Raji (cell line): ENCODE data around the gene OPCML.

Source experiments
- POLR2A ChIP-seq: IDR thresholded peaks from 2 replicates; pipeline ENCODE4 v1.6.1; 2011; ENCODE audit warnings: low read depth, low read length, control low read depth; ENCODE audit not compliant: insufficient read depth

Gene OPCML

GRCh38 chr11:133337193-133337592 is 195.1 kb downstream of the OPCML start:
- no peak for TF ChIP-seq POLR2A

- TF ChIP-seq POLR2A: no peak
These were observed 201.3 kb downstream of the OPCML start for GRCh38 chr11:133331031-133331430.

- no peak for TF ChIP-seq POLR2A
These were observed 205.5 kb downstream of the OPCML start for GRCh38 chr11:133326849-133327248.

GRCh38 chr11:133326332-133326731 is 206.0 kb downstream of the OPCML start:
- no peak for TF ChIP-seq POLR2A

GRCh38 chr11:133325711-133326110 is 206.6 kb downstream of the OPCML start:
- no peak for TF ChIP-seq POLR2A

GRCh38 chr11:133323354-133323753 is 208.9 kb downstream of the OPCML start:
- no peak for TF ChIP-seq POLR2A

- TF ChIP-seq POLR2A: no peak
These were observed 214.1 kb downstream of the OPCML start for GRCh38 chr11:133318221-133318620.

- TF ChIP-seq POLR2A: no peak
These were observed 221.1 kb downstream of the OPCML start for GRCh38 chr11:133311230-133311629.

GRCh38 chr11:133306019-133306418 is 226.3 kb downstream of the OPCML start:
- no peak for TF ChIP-seq POLR2A

- TF ChIP-seq POLR2A: no peak
These were observed 226.9 kb downstream of the OPCML start for GRCh38 chr11:133305208-133305956.

GRCh38 chr11:133303262-133303661 is 229.0 kb downstream of the OPCML start:
- TF ChIP-seq POLR2A: no peak

GRCh38 chr11:133302056-133302455 is 230.2 kb downstream of the OPCML start:
- TF ChIP-seq POLR2A: no peak

GRCh38 chr11:133300666-133301065 is 231.6 kb downstream of the OPCML start:
- TF ChIP-seq POLR2A: no peak

GRCh38 chr11:133291780-133292179 is 240.5 kb downstream of the OPCML start:
- no peak for TF ChIP-seq POLR2A

GRCh38 chr11:133285359-133285758 is 246.9 kb downstream of the OPCML start:
- TF ChIP-seq POLR2A: no peak

- TF ChIP-seq POLR2A: no peak
These were observed 248.1 kb downstream of the OPCML start for GRCh38 chr11:133284156-133284555.

GRCh38 chr11:133277886-133278285 is 254.4 kb downstream of the OPCML start:
- TF ChIP-seq POLR2A: no peak

- no peak for TF ChIP-seq POLR2A
These were observed 260.2 kb downstream of the OPCML start for GRCh38 chr11:133271871-133272776.
